ENCODE measurements around the gene IGDCC3.
A peak's percentile ranks its signal among the peaks of the same experiment; 100 is the strongest.

Gene IGDCC3

GRCh38 chr15:65302061-65302460 is 75.7 kb downstream of the IGDCC3 start:
- Histone ChIP-seq H3K27me3 (ENCODE audit: insufficient read depth, low read length, poor library complexity) (no peaks in the 10 kb centered on the region), H3K27ac (ENCODE audit: low read length) (no peak overlapping the region), H3K4me3 (ENCODE audit: low read depth in 1 of 2, low read length in 2 of 2) (no peak overlapping the region), H4K20me1 (ENCODE audit: insufficient read depth, low read length) (no peaks in the 10 kb centered on the region), H3K4me1 (ENCODE audit: insufficient read depth, low read length) (peaks cover 57% of the 10 kb centered on the region), H3K9ac (ENCODE audit: low read depth, low read length) (no peak overlapping the region), H3K36me3 (ENCODE audit: insufficient read depth, low read length) (no peaks in the 10 kb centered on the region), H2AFZ (ENCODE audit: low read depth, low read length) (no peak overlapping the region), H3K4me2 (ENCODE audit: insufficient read depth, low read length) (no peak overlapping the region), H3K79me2 (ENCODE audit: insufficient read depth, low read length) (peaks cover 18% of the 10 kb centered on the region), H3K9me3 (ENCODE audit: insufficient read depth, low read length, severe bottlenecking) (no peaks in the 10 kb centered on the region)
- ATAC-seq (ENCODE audit: insufficient read depth, low read depth) (no peak), DNase-seq (no peak)
- TF ChIP-seq EZH2 (IDR thresholded peaks at IDR 0.05; ENCODE audit: borderline replicate concordance, low read depth, low read length, severe bottlenecking) (no peak), CTCF (IDR thresholded peaks at IDR 0.05; ENCODE audit: borderline replicate concordance, extremely low read depth, low read length, poor library complexity, severe bottlenecking) (no peak)

- H3K4me1 ChIP-seq (ENCODE audit: insufficient read depth, low read length) = peaks cover 56% of the 10 kb centered on the region
- H3K4me3 ChIP-seq (ENCODE audit: low read depth in 1 of 2, low read length in 2 of 2) = no peak overlapping the region
Observed at GRCh38 chr15:65300924-65301441, 76.8 kb downstream of the IGDCC3 start.

GRCh38 chr15:65298731-65299130 is 79.1 kb downstream of the IGDCC3 start:
- Histone ChIP-seq H3K79me2 (ENCODE audit: insufficient read depth, low read length) (peaks cover 18% of the 10 kb centered on the region), H3K4me1 (ENCODE audit: insufficient read depth, low read length) (peaks cover 46% of the 10 kb centered on the region), H2AFZ (ENCODE audit: low read depth, low read length) (no peak overlapping the region), H4K20me1 (ENCODE audit: insufficient read depth, low read length) (no peaks in the 10 kb centered on the region), H3K27ac (ENCODE audit: low read length) (peak overlapping the region; percentile 68; the same call in 1 of the 2 replicates), H3K36me3 (ENCODE audit: insufficient read depth, low read length) (no peaks in the 10 kb centered on the region), H3K9ac (ENCODE audit: low read depth, low read length) (peak overlapping the region; percentile 57), H3K4me3 (ENCODE audit: low read depth in 1 of 2, low read length in 2 of 2) (peak overlapping the region; percentile 7 to 58; a peak in 3 of 4 replicates), H3K27me3 (ENCODE audit: insufficient read depth, low read length, poor library complexity) (no peaks in the 10 kb centered on the region), H3K9me3 (ENCODE audit: insufficient read depth, low read length, severe bottlenecking) (no peaks in the 10 kb centered on the region), H3K4me2 (ENCODE audit: insufficient read depth, low read length) (peak overlapping the region; percentile 64)
- TF ChIP-seq EZH2 (IDR thresholded peaks at IDR 0.05; ENCODE audit: borderline replicate concordance, low read depth, low read length, severe bottlenecking) (no peak), CTCF (IDR thresholded peaks at IDR 0.05; ENCODE audit: borderline replicate concordance, extremely low read depth, low read length, poor library complexity, severe bottlenecking) (no peak)
- no peak for ATAC-seq (ENCODE audit: insufficient read depth, low read depth)
- no peak for DNase-seq

More at GRCh38 chr15:65300924-65301441, 76.8 kb downstream of the IGDCC3 start:
- H3K27ac ChIP-seq (ENCODE audit: low read length) = peak overlapping the region; percentile 66; the same call in 1 of the 2 replicates
- ATAC-seq (ENCODE audit: insufficient read depth, low read depth) = no peak
- H4K20me1 ChIP-seq (ENCODE audit: insufficient read depth, low read length) = no peaks in the 10 kb centered on the region
- 0 out of 2 replicates have a peak overlapping the region, but pooled peaks have one; percentile 9 for H3K9ac ChIP-seq (ENCODE audit: low read depth, low read length)
- no peaks in the 10 kb centered on the region for H3K36me3 ChIP-seq (ENCODE audit: insufficient read depth, low read length)
- H3K79me2 ChIP-seq (ENCODE audit: insufficient read depth, low read length) = peaks cover 18% of the 10 kb centered on the region
- DNase-seq = no peak
- no peaks in the 10 kb centered on the region for H3K27me3 ChIP-seq (ENCODE audit: insufficient read depth, low read length, poor library complexity)
- H3K9me3 ChIP-seq (ENCODE audit: insufficient read depth, low read length, severe bottlenecking) = no peaks in the 10 kb centered on the region
- no peak overlapping the region for H3K4me2 ChIP-seq (ENCODE audit: insufficient read depth, low read length)
- H2AFZ ChIP-seq (ENCODE audit: low read depth, low read length) = no peak overlapping the region
- TF ChIP-seq EZH2 (IDR thresholded peaks at IDR 0.05; ENCODE audit: borderline replicate concordance, low read depth, low read length, severe bottlenecking) (no peak), CTCF (IDR thresholded peaks at IDR 0.05; ENCODE audit: borderline replicate concordance, extremely low read depth, low read length, poor library complexity, severe bottlenecking) (no peak)
